ENCODE data around the gene BMPR1B.
A peak's percentile ranks its signal among the peaks of the same experiment; 100 is the strongest.

Gene BMPR1B

DNA sequence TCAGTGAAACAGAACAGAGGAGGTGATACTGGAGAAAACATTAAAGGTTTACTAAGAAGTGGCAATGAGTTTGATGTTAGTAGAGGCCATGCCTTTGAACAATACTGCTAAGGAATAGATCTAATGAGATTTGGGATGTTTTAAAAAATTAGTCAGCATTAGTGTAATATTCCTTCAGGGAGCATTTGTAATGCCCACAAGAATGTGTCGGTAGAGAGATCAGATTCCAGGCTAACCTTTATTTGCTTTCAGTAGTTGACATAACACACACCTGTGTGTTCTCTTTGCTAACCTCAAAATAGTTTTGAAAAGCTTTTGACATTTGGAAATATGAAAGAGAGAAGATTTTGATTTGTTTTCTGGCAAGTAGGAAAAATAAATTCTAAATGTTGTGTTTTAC, 328.8 kb downstream of the BMPR1B start:
- no peak overlapping the region for H3K4me3 ChIP-seq (ENCODE audit: low read depth, low read length)
- in situ Hi-C loops (cut with HindIII; ENCODE audit: low sequenced_read_pairs), result loop anchor here (5.0 kb wide), 1 partner anchor 459 kb away; no protein-coding TSS in a partner anchor
- TF ChIP-seq, protein P1, sequence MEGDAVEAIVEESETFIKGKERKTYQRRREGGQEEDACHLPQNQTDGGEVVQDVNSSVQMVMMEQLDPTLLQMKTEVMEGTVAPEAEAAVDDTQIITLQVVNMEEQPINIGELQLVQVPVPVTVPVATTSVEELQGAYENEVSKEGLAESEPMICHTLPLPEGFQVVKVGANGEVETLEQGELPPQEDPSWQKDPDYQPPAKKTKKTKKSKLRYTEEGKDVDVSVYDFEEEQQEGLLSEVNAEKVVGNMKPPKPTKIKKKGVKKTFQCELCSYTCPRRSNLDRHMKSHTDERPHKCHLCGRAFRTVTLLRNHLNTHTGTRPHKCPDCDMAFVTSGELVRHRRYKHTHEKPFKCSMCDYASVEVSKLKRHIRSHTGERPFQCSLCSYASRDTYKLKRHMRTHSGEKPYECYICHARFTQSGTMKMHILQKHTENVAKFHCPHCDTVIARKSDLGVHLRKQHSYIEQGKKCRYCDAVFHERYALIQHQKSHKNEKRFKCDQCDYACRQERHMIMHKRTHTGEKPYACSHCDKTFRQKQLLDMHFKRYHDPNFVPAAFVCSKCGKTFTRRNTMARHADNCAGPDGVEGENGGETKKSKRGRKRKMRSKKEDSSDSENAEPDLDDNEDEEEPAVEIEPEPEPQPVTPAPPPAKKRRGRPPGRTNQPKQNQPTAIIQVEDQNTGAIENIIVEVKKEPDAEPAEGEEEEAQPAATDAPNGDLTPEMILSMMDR (IDR thresholded peaks at IDR 0.05; ENCODE audit: low read depth, low read length, missing control alignments), result no peak
- DNase-seq (ENCODE audit: low read depth), result no peak

DNA sequence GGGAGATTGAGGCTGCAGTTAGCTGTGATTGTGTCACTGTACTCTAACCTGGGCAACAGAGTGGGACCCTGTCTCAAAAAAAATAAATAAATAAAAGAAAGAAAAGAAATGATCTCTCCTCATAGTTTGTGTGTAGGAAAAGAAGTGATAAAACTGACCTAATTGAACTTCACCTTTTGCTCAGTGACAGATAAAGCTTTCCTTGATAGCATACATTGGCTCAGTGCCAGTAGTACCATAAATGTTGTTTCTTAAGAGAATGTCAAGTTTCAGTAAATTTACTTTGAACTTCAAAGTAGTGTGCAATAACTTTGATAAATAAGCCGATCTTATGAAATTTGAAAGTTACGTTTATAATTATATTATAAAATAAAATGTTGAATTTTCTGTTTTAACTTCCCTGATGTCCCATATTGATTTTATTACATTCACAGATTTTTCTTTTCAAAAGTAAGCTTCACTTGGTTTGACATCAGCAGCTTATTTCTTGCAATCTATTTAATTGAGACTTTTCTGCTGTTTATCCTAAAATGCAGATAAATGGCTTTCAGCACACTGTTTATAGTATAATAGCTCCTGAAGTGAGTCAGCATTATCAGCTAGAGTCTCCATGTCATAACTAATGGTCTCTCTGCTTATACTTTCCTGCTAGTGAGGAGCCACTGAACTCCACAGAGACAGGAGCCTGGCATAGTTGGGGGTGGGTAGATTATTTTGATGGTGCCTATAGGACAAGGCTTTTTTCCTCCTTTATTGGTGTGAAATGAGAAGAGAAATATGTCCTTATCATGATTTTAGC, 330.1 kb downstream of the BMPR1B start:
- no peak overlapping the region for H3K4me3 ChIP-seq (ENCODE audit: low read depth, low read length)
- no peak for DNase-seq (ENCODE audit: low read depth)
- TF ChIP-seq, protein P1 (IDR thresholded peaks at IDR 0.05; ENCODE audit: low read depth, low read length, missing control alignments), result no peak
- in situ Hi-C loops (cut with HindIII; ENCODE audit: low sequenced_read_pairs), result loop anchor here (5.0 kb wide), 1 partner anchor 461 kb away; no protein-coding TSS in a partner anchor

DNA sequence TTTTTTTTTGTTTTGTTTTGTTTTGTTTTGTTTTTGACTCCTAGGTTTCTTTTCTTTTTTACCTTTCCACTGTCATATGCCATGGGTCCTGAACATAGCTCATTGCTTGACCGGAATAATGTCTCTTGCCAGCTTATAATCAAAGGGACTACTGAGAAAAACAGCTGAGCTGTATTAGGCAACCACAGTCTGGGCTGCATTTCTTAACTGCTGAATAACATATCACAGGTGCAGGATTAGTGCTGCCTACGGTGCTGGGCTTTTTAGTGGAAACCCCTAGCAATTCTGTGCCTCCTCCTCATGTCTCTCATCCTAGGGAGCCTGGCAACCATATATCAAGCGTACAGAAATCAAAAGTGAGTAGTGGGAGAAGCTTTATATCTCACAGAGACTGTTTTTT, 333.5 kb downstream of the BMPR1B start:
- H3K4me3 ChIP-seq (ENCODE audit: low read depth, low read length), result no peak overlapping the region
- peak; percentile 46 for DNase-seq (ENCODE audit: low read depth)
- TF ChIP-seq, protein P1 (IDR thresholded peaks at IDR 0.05; ENCODE audit: low read depth, low read length, missing control alignments), result no peak
- in situ Hi-C loops (cut with HindIII; ENCODE audit: low sequenced_read_pairs), result no loop called here

DNA sequence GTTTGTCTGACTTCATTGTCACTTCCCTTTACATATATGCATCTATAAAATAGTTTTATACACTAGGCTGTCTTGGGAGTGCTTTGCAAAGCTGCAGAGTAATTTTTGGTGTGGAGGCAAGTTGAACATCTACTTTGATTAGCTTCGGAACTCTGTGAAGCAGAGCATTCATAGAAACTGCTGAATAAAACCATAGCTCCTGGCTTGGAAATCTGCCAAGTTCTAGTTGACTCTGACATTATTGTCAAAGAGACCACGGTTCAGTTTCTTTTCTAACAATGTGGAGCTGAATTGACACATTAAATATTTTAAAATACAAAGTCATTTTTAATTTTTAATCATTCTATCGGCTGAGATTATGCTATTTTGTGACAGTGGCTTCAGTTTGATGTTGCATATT, 335.0 kb downstream of the BMPR1B start:
- in situ Hi-C loops (cut with HindIII; ENCODE audit: low sequenced_read_pairs), result no loop called here
- DNase-seq (ENCODE audit: low read depth), result no peak
- no peak overlapping the region for H3K4me3 ChIP-seq (ENCODE audit: low read depth, low read length)
- TF ChIP-seq, protein P1 (IDR thresholded peaks at IDR 0.05; ENCODE audit: low read depth, low read length, missing control alignments), result no peak

DNA sequence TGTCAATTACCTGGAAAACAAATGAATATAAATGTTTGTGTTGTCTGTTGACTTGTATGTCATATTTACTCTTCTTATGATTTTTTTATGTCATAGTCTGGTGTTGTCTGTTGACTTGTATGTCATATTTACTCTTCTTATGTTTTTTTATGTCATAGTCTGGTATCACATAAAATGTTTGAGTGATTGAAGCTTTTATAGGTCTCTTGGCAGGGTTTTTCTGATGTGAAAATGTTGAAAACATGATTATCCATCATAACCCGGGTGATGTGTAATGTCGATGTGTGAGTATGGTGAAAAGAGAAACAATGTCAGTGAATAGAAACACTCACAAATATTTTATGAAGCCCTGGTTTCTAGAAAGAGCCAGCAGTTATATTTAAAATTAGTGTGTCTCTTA, 335.7 kb downstream of the BMPR1B start:
- in situ Hi-C loops (cut with HindIII; ENCODE audit: low sequenced_read_pairs), result no loop called here
- no peak overlapping the region for H3K4me3 ChIP-seq (ENCODE audit: low read depth, low read length)
- TF ChIP-seq, protein P1 (IDR thresholded peaks at IDR 0.05; ENCODE audit: low read depth, low read length, missing control alignments), result no peak
- no peak for DNase-seq (ENCODE audit: low read depth)

DNA sequence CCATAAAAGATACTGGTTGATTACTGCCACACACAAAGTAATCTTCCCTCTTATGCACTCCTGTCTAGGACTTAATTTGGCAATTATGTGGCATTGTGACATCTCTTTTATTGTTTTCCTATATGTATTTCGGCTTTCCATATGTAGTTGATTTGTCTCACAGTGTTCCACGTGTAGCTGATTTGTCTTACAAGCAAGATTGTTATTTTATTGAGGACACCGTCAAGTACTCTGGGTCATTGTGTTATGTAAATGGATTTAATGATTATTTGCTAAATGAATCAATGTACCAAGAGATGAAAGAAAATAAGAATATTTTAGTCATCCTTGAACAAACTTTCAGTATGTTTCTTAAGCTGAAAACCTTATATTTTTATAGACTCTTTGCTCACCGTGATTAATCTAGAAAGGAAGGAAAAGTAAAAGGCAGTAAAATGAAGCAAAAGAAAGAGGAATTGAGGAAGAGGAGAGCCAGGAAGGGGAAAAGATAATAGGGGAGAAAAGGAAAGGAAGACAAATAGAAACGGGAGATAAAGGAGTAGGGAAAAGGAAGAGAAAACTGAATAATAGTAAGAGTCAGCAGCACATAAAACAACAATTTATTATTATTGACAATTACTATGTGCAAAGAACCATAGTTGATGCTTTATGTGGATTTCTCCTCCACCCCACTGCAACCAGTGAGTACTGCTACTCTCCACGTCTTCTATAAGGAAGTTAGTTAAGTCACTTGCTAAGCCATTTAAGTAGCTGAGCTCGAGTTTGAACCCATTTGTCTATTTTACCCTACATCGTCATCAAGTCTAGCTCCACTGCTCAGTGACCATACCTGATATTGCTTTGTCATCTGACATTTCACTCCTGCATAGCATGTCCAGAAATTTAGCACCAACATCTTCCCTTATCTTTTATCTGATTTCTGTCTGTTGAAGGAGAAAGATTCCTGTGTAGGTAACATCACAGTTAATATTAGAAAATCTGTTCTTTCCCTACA, 336.5 kb downstream of the BMPR1B start:
- in situ Hi-C loops (cut with HindIII; ENCODE audit: low sequenced_read_pairs), result no loop called here
- no peak for DNase-seq (ENCODE audit: low read depth)
- TF ChIP-seq, protein P1 (IDR thresholded peaks at IDR 0.05; ENCODE audit: low read depth, low read length, missing control alignments), result no peak
- H3K4me3 ChIP-seq (ENCODE audit: low read depth, low read length), result no peak overlapping the region
